ENCODE data around the gene CDC14A.

CDC14A gene

GRCh38 chr1:100543640-100544039 is 191.3 kb downstream of the CDC14A start:
- DNase-seq, result no peak

GRCh38 chr1:100544791-100545190 is 192.5 kb downstream of the CDC14A start:
- no peak for DNase-seq

GRCh38 chr1:100545855-100546254 is 193.5 kb downstream of the CDC14A start:
- no peak for DNase-seq

- DNase-seq, result no peak
Observed at GRCh38 chr1:100552031-100552430, 199.7 kb downstream of the CDC14A start.

GRCh38 chr1:100552922-100553321 is 200.6 kb downstream of the CDC14A start:
- no peak for DNase-seq

GRCh38 chr1:100556181-100556580 is 203.9 kb downstream of the CDC14A start:
- DNase-seq, result no peak

- no peak for DNase-seq
Observed at GRCh38 chr1:100556925-100557605, 204.8 kb downstream of the CDC14A start.

- DNase-seq, result no peak
Observed at GRCh38 chr1:100557606-100557953, 205.3 kb downstream of the CDC14A start.

- DNase-seq, result no peak
Observed at GRCh38 chr1:100565533-100565932, 213.2 kb downstream of the CDC14A start.

- no peak for DNase-seq
Observed at GRCh38 chr1:100565937-100566699, 213.8 kb downstream of the CDC14A start.

GRCh38 chr1:100567062-100567461 is 214.8 kb downstream of the CDC14A start:
- no peak for DNase-seq
